Esophagus muscularis mucosa (tissue), 4 donors: Measurements from ENCODE around the gene TTYH3. TPM values are rescaled to one million over a fixed set of nuclear protein-coding genes. Genes with fewer than 3 reads are reported as not detected.
A peak's percentile ranks its signal among the peaks of the same experiment; 100 is the strongest.

Experiments used
- DNase-seq: peaks from one replicate; pipeline ENCODE4 v3.0.0-alpha.2; 2017; ENCODE audit errors: extremely low spot score
- H3K27ac ChIP-seq, 4 donors: fragments of 200-600 bp; sonication (generic); replicated peaks in 1 of 4; 1 replicate in 3 of 4; 2 replicates in 1 of 4; pipeline ENCODE4 v1.5.1; 2016 to 2019; ENCODE audit warnings: mild to moderate bottlenecking in 1 of 4
- H3K27me3 ChIP-seq, 4 donors: fragments of 200-600 bp; sonication (generic); one replicate each; pipeline versions ENCODE4 v1.5.1 to v1.6.0; 2016 to 2019
- H3K36me3 ChIP-seq, 4 donors: fragments of 200-600 bp; sonication (generic); one replicate each; pipeline ENCODE4 v1.5.1; 2016 to 2019
- H3K4me1 ChIP-seq, 4 donors: fragments of 200-600 bp; sonication (generic); one replicate each; pipeline ENCODE4 v1.5.1; 2016 to 2019
- H3K4me3 ChIP-seq, 4 donors: fragments of 200-600 bp; sonication (generic); 1 replicate in 2 of 4; 2 replicates in 2 of 4; pipeline ENCODE4 v1.5.1; 2016 to 2019; ENCODE audit warnings: mild to moderate bottlenecking in 4 of 4, moderate library complexity in 1 of 4
- H3K9me3 ChIP-seq, 4 donors: fragments of 200-600 bp; sonication (generic); 1 replicate in 3 of 4; 2 replicates in 1 of 4; pipeline ENCODE4 v1.5.1; 2016 to 2019
- CTCF ChIP-seq, 3 experiments: fragments of 200-600 bp in 2 of 3; fragments of 450-650 bp in 1 of 3; sonication (generic) in 2 of 3; IDR thresholded peaks; one replicate each; pipeline ENCODE4 v1.5.1; 2017 to 2019; ENCODE audit warnings: antibody characterized with exemption in 3 of 3, mild to moderate bottlenecking in 2 of 3, moderate library complexity in 1 of 3
- EP300 ChIP-seq: sonication (generic); formaldehyde crosslinking; IDR thresholded peaks from one replicate; pipeline ENCODE4 v1.6.1; 2017; ENCODE audit warnings: antibody characterized with exemption
- POLR2A ChIP-seq: fragments of 450-650 bp; IDR thresholded peaks from one replicate; pipeline ENCODE4 v1.6.1; 2017; ENCODE audit warnings: antibody characterized with exemption, moderate library complexity, mild to moderate bottlenecking, low read depth
- POLR2AphosphoS5 ChIP-seq, 2 donors: sonication (generic); formaldehyde crosslinking; IDR thresholded peaks; one replicate each; pipeline ENCODE4 v1.6.1; 2017; ENCODE audit warnings: antibody characterized with exemption in 2 of 2
- WGBS: methylation state at CpG from one replicate; pipeline ENCODE4 v1.1.5; 2018; 5-methylcytosine and 5-hydroxymethylcytosine counted together
- intact Hi-C: fragments of 100-400 bp; cut with DNase I; formaldehyde crosslinking; loops from one replicate; pipeline ENCODE4 v1.15.1; 2023
- total RNA-seq, 4 donors: library from RNA; depleted of rRNA; stranded (reverse); fragments of >200 nt; gene quantifications; one replicate each; pipeline versions ENCODE4 v1.1.0 to v1.2.1, GENCODE V29; 2016

TTYH3 gene
- total RNA-seq, 4 donors from 2014 or later = 17.4 to 25.7 (median 20.2) TPM

GRCh38 chr7:2680256-2680655 lies 48.5 kb downstream of the TTYH3 start:
- H3K27ac ChIP-seq = no peak overlapping the region
- H3K36me3 ChIP-seq = no peaks in the 10 kb centered on the region
- peaks cover 0 to 65% (median 2%) of the 10 kb centered on the region in 4 donors for H3K27me3 ChIP-seq
- DNase-seq = no peak
- intact Hi-C loops = loop anchor here (5.0 to 10.0 kb wide), 2 partner anchors 113 to 225 kb away; no protein-coding TSS in a partner anchor
- H3K4me3 ChIP-seq = no peak overlapping the region
- H3K4me1 ChIP-seq = peaks cover 0 to 13% (median 8%) of the 10 kb centered on the region in 4 donors
- WGBS = 88% methylated on average over 12 of the region's 13 CpGs
- TF ChIP-seq POLR2AphosphoS5 (IDR thresholded peaks at IDR 0.05) (no peak), POLR2A (no peak), CTCF (IDR thresholded peaks at IDR 0.05) (no peak), EP300 (no peak)
- H3K9me3 ChIP-seq = peaks cover 0 to 3% (median 0%) of the 10 kb centered on the region in 4 donors

GRCh38 chr7:2680792-2681490 lies 49.2 kb downstream of the TTYH3 start:
- intact Hi-C loops = loop anchor here (5.0 to 10.0 kb wide), 2 partner anchors 114 to 226 kb away; no protein-coding TSS in a partner anchor
- 63% methylated on average over 9 of the region's 27 CpGs for WGBS
- TF ChIP-seq POLR2A (no peak), CTCF (IDR thresholded peaks at IDR 0.05) (peak; percentile 59 to 69 (median 60)), EP300 (no peak), POLR2AphosphoS5 (IDR thresholded peaks at IDR 0.05) (peak in 1 of 2 donors; percentile 27)

GRCh38 chr7:2681929-2682799 lies 50.4 kb downstream of the TTYH3 start:
- Histone ChIP-seq H3K27ac (no peak overlapping the region), H3K4me3 (no peak overlapping the region), H3K9me3 (peaks cover 0 to 3% (median 0%) of the 10 kb centered on the region in 4 donors), H3K4me1 (peaks cover under 1 to 15% (median 8%) of the 10 kb centered on the region in 4 donors), H3K36me3 (no peaks in the 10 kb centered on the region), H3K27me3 (peaks cover 0 to 84% (median 9%) of the 10 kb centered on the region in 4 donors)
- WGBS = 86% methylated on average over 6 of the region's 27 CpGs
- TF ChIP-seq POLR2AphosphoS5 (IDR thresholded peaks at IDR 0.05) (no peak), EP300 (no peak), CTCF (IDR thresholded peaks at IDR 0.05) (no peak), POLR2A (no peak)
- no peak for DNase-seq
- intact Hi-C loops = loop anchor here (5.0 to 10.0 kb wide), 2 partner anchors 115 to 227 kb away; no protein-coding TSS in a partner anchor

More at GRCh38 chr7:2680792-2681490, 49.2 kb downstream of the TTYH3 start:
- H3K9me3 ChIP-seq = peaks cover 0 to 3% (median 0%) of the 10 kb centered on the region in 4 donors
- H3K27ac ChIP-seq = no peak overlapping the region
- peaks cover 0 to 13% (median 8%) of the 10 kb centered on the region in 4 donors for H3K4me1 ChIP-seq
- DNase-seq = no peak
- no peak overlapping the region for H3K4me3 ChIP-seq
- H3K36me3 ChIP-seq = no peaks in the 10 kb centered on the region
- H3K27me3 ChIP-seq = peaks cover 0 to 72% (median 2%) of the 10 kb centered on the region in 4 donors

GRCh38 chr7:2684501-2684900 lies 52.7 kb downstream of the TTYH3 start:
- intact Hi-C loops = loop anchor here (5.0 to 10.0 kb wide), 2 partner anchors 117 to 230 kb away; no protein-coding TSS in a partner anchor
- Histone ChIP-seq H3K27ac (no peak overlapping the region), H3K27me3 (peaks cover 0 to 100% (median 27%) of the 10 kb centered on the region in 4 donors), H3K4me1 (peaks cover 11 to 31% (median 24%) of the 10 kb centered on the region in 4 donors), H3K4me3 (no peak overlapping the region), H3K36me3 (no peaks in the 10 kb centered on the region), H3K9me3 (peaks cover 0 to 3% (median 0%) of the 10 kb centered on the region in 4 donors)
- TF ChIP-seq POLR2A (no peak), POLR2AphosphoS5 (IDR thresholded peaks at IDR 0.05) (no peak), CTCF (IDR thresholded peaks at IDR 0.05) (no peak), EP300 (no peak)
- no peak for DNase-seq
- WGBS = 91% methylated on average over 11 of the region's 11 CpGs
